Osteoblast (primary cell): ENCODE results near the gene MTHFSD. TPM values are rescaled to one million over a fixed set of nuclear protein-coding genes. Genes with fewer than 3 reads are reported as not detected.

Source experiments
- DNase-seq: peaks from one replicate; pipeline ENCODE4 v3.0.0; 2011; ENCODE audit warnings: low spot score, mixed read lengths; ENCODE audit not compliant: insufficient read length; ENCODE audit errors: missing footprints
- H2AFZ ChIP-seq: 2 replicates; pipeline ENCODE4 v1.6.0; 2011; ENCODE audit warnings: mild to moderate bottlenecking, low read length
- H3K27ac ChIP-seq: 2 replicates; pipeline ENCODE4 v1.5.1; 2011; ENCODE audit warnings: mild to moderate bottlenecking, low read depth, low read length, moderate library complexity
- H3K27me3 ChIP-seq: 2 replicates; pipeline ENCODE4 v1.6.0; 2012; ENCODE audit warnings: mild to moderate bottlenecking, control low read depth, inconsistent platforms, low read length, moderate library complexity; ENCODE audit not compliant: insufficient read depth
- H3K36me3 ChIP-seq: 2 replicates; pipeline ENCODE4 v1.5.1; 2011; ENCODE audit warnings: mild to moderate bottlenecking, low read length, control low read depth, moderate library complexity; ENCODE audit not compliant: insufficient read depth
- H3K4me1 ChIP-seq: 2 replicates; pipeline ENCODE4 v1.5.1; 2011; ENCODE audit warnings: mild to moderate bottlenecking, low read length, control low read depth, moderate library complexity; ENCODE audit not compliant: insufficient read depth
- H3K4me2 ChIP-seq: 2 replicates; pipeline ENCODE4 v1.6.0; 2011; ENCODE audit warnings: mild to moderate bottlenecking, low read length; ENCODE audit not compliant: insufficient read depth
- H3K4me3 ChIP-seq: fragments of 200-600 bp; sonication (generic); 3 replicates; pipeline ENCODE4 v1.5.1; 2012; ENCODE audit warnings: mild to moderate bottlenecking, low read length, inconsistent platforms; ENCODE audit not compliant: insufficient read depth
- H3K79me2 ChIP-seq: 2 replicates; pipeline ENCODE4 v1.6.0; 2012; ENCODE audit warnings: mild to moderate bottlenecking, low read length, control low read depth, inconsistent platforms; ENCODE audit not compliant: insufficient read depth
- H3K9me3 ChIP-seq: 2 replicates; pipeline ENCODE4 v1.5.1; 2011; ENCODE audit warnings: low read depth, low read length, control low read depth
- H4K20me1 ChIP-seq: 2 replicates; pipeline ENCODE4 v1.6.0; 2012; ENCODE audit warnings: mild to moderate bottlenecking, low read length, control low read depth; ENCODE audit not compliant: insufficient read depth
- CTCF ChIP-seq: IDR thresholded peaks from 2 replicates; pipeline ENCODE4 v1.5.1; 2011; ENCODE audit warnings: mild to moderate bottlenecking, low read depth, low read length, moderate library complexity; ENCODE audit errors: extremely low read depth
- total RNA-seq: library from RNA; depleted of rRNA; stranded (reverse); fragments of >200 nt; gene quantifications from 2 replicates; pipeline ENCODE4 v1.2.3, GENCODE V29; 2012

MTHFSD gene
- total RNA-seq, 1 donor = 18.5 TPM

- H3K4me2 ChIP-seq = peak overlapping the region; percentile 99
- peak overlapping the region; percentile 97 for H3K4me3 ChIP-seq
- H2AFZ ChIP-seq = no peak overlapping the region
- TF ChIP-seq CTCF = no peak
- peaks cover 100% of the 10 kb centered on the region for H3K79me2 ChIP-seq
- peaks cover 3% of the 10 kb centered on the region for H4K20me1 ChIP-seq
- H3K4me1 ChIP-seq = peaks cover 29% of the 10 kb centered on the region
- DNase-seq = peak; percentile 58
- H3K27ac ChIP-seq = peak overlapping the region; percentile 96
- H3K9me3 ChIP-seq = no peaks in the 10 kb centered on the region
- peaks cover 77% of the 10 kb centered on the region for H3K36me3 ChIP-seq
- no peaks in the 10 kb centered on the region for H3K27me3 ChIP-seq
These were observed 17.0 kb upstream of the MTHFSD start for GRCh38 chr16:86572041-86572521.

GRCh38 chr16:86571530-86571915 is 16.5 kb upstream of the MTHFSD start:
- peaks cover 3% of the 10 kb centered on the region for H4K20me1 ChIP-seq
- DNase-seq = peak; percentile 71
- H3K79me2 ChIP-seq = peaks cover 94% of the 10 kb centered on the region
- TF ChIP-seq CTCF = no peak
- H3K27me3 ChIP-seq = no peaks in the 10 kb centered on the region
- peaks cover 71% of the 10 kb centered on the region for H3K36me3 ChIP-seq
- no peak overlapping the region for H2AFZ ChIP-seq
- peak overlapping the region; percentile 99 for H3K4me2 ChIP-seq
- H3K27ac ChIP-seq = peak overlapping the region; percentile 96
- H3K9me3 ChIP-seq = no peaks in the 10 kb centered on the region
- H3K4me3 ChIP-seq = peak overlapping the region; percentile 97
- H3K4me1 ChIP-seq = peaks cover 29% of the 10 kb centered on the region

- H3K4me1 ChIP-seq = peaks cover 29% of the 10 kb centered on the region
- peaks cover 92% of the 10 kb centered on the region for H3K79me2 ChIP-seq
- H3K27ac ChIP-seq = peak overlapping the region; percentile 96
- peak; percentile 85 for DNase-seq
- H3K4me3 ChIP-seq = peak overlapping the region; percentile 97
- no peak overlapping the region for H2AFZ ChIP-seq
- H3K27me3 ChIP-seq = no peaks in the 10 kb centered on the region
- no peak for TF ChIP-seq CTCF
- H3K4me2 ChIP-seq = peak overlapping the region; percentile 99
- peaks cover 70% of the 10 kb centered on the region for H3K36me3 ChIP-seq
- no peaks in the 10 kb centered on the region for H3K9me3 ChIP-seq
- peaks cover 3% of the 10 kb centered on the region for H4K20me1 ChIP-seq
These were observed 15.8 kb upstream of the MTHFSD start for GRCh38 chr16:86570558-86571529.
